Right cardiac atrium (tissue), 5 donors: ENCODE results near the gene FAR2. TPM values are rescaled to one million over a fixed set of nuclear protein-coding genes. Genes with fewer than 3 reads are reported as not detected.
"Not testable (repeated sequence)": the region's sequence is repeated elsewhere in the genome, so short reads cannot be mapped to it uniquely, and the experiment has no call there.

ENCODE experiments used
- ATAC-seq, 2 donors: fragments of 200-7000 bp; cut with Tn5 transposase; one replicate each; pipeline versions ENCODE4 v1.8.0 to v1.9.1; 2020; ENCODE audit warnings: moderate library complexity in 2 of 2, mild to moderate bottlenecking in 1 of 2
- DNase-seq, 3 donors: peaks; one replicate each; pipeline ENCODE4 v3.0.0-alpha.2; 2020
- H3K27ac ChIP-seq: one replicate; pipeline ENCODE4 v1.5.1; 2013; ENCODE audit warnings: mild to moderate bottlenecking, low read length, control low read depth, moderate library complexity
- H3K27me3 ChIP-seq: one replicate; pipeline ENCODE4 v1.6.1; 2013; ENCODE audit not compliant: control insufficient read depth, insufficient read depth
- H3K4me1 ChIP-seq: one replicate; pipeline ENCODE4 v1.6.1; 2013; ENCODE audit warnings: low read length; ENCODE audit not compliant: control insufficient read depth, insufficient read depth
- H3K4me3 ChIP-seq: one replicate; pipeline ENCODE4 v1.5.1; 2013; ENCODE audit warnings: low read length, control low read depth
- H3K9me3 ChIP-seq: one replicate; pipeline ENCODE4 v1.6.1; 2013; ENCODE audit warnings: low read length; ENCODE audit not compliant: control insufficient read depth
- WGBS: extraction: QIAGEN DNeasy Blood & Tissue Kit; methylation state at CpG from one replicate; pipeline ENCODE4 v1.1.7; 2013; 5-methylcytosine and 5-hydroxymethylcytosine counted together
- intact Hi-C, 4 donors: fragments of 100-400 bp; cut with DNase I; formaldehyde crosslinking; loops; one replicate each; pipeline versions ENCODE4 v1.11.0 to v1.14.0; 2022 to 2023
- polyA plus RNA-seq: library from polyadenylated mRNA; stranded (reverse); fragments of 200-250 nt; gene quantifications from one replicate; pipeline ENCODE4 v1.2.3, GENCODE V29; 2013
- total RNA-seq, 4 donors: library from RNA; stranded (reverse); fragmentation: NEBNext Ultra II Directional; extraction: Animal tissue kit (Norgen Biotek cat#: 25700); gene quantifications; one replicate each; pipeline ENCODE4 v1.2.1, GENCODE V29; 2021
- donor health status: healthy with polysubstance abuse.
- donor health status: DM: no; HTN: yes; CAD: no.
- donor health status: DM: no; HTN: no; CAD: no.
- donor health status: DM: no; HTN: yes; CAD: no; lungs with severe emphysema.
- donor health status: DM: yes; HTN: yes; CAD: no.

Gene FAR2
- total and polyA plus RNA-seq, 5 donors, result 2.5 to 9.7 (median 4.1) TPM

DNA sequence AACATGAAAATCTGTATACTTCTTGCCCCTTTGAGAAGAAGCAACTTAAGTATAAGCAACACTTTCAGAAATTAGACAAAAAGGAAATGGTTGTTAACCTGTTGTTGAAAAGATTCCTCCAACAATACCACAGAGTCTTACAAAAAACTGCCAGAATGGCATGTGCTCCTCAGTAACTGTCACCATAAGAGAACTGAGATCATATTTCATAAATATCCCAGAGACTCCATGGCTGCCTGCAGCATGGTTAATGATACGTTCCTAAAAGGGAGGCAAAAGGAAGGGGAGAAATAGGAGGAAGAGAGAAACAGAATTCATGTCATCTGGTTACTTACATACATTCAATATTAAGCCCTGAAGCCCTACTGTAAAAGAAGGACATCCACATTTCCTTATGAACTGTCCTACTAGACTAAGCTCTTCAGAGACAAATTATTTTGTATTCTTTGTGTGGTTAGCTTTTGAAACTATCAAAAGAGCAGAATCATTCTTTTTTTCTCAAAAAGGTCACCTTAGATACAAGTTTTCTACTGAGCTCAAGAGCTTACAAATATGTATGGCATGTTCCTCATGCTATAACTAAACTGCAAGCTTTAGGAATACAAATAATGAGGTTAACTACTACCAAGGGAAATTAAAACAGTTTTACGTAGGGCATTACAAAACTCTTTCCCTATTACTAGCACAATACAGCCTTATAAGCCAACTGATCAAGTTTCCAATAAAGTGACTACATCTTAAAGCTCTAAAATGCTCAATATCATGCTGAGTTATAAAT is 194.1 kb downstream of the FAR2 start:
- Histone ChIP-seq H3K9me3 (no peaks in the 10 kb centered on the region), H3K4me3 (no peak overlapping the region), H3K27me3 (no peaks in the 10 kb centered on the region), H3K4me1 (no peaks in the 10 kb centered on the region), H3K27ac (no peak overlapping the region)
- ATAC-seq, result no peak
- 77% methylated on average over 2 of the region's 2 CpGs for WGBS
- intact Hi-C loops, result no loop called here
- DNase-seq, result no peak

DNA sequence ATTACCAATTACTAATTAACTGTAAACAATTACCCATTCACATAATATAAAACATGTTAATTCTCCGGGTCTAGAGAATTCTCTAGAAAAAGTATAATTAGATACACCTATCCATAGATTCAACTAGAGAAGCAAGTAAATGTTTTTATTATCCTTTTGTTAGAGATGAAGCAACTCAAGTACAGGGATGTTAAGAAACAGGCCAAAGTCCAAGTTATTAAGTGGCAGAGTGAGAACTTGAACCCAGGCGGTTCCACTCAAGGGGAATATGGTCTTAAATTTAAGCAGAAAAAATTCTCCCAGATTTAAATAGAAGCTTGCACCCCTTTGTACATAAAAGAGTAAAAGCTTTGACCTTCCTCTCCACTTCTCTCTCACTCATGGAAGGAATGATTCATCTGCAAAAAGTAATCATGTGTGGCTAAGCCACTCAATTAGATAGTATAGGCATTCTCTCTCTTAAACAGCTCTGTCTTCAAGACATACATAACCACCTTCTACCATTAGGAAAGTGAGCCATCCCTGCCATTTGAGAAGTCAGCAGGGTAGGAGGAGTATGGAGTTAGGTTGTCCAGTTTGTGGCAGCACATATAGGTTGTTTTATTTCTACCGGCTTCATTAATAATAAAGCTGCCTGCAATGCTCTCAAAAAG is 197.8 kb downstream of the FAR2 start:
- Histone ChIP-seq H3K9me3 (no peaks in the 10 kb centered on the region), H3K27me3 (no peaks in the 10 kb centered on the region), H3K4me1 (no peaks in the 10 kb centered on the region), H3K27ac (no peak overlapping the region), H3K4me3 (no peak overlapping the region)
- ATAC-seq (no peak), DNase-seq (no peak)
- intact Hi-C loops, result no loop called here
- 97% methylated on average over 3 of the region's 3 CpGs for WGBS

DNA sequence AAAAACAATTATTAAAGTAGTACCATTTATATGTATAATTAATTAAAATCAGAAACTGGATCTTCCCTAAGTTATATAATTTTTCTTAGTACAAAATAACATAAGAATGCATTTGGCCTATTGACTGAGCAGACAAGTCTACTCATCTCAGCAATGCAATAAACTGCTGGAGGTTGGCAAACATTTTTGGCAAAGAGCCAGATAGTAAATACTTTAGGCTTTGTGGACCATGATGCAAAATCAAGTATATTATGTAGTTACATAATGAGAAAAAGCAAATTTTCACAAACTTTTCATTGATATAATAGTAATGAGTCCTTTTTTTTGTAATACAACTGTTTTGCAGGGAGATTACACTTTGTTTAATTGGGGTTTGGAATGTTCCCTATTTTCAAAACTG is 201.0 kb downstream of the FAR2 start:
- no peaks in the 10 kb centered on the region for H3K9me3 ChIP-seq
- intact Hi-C loops, result no loop called here
- H3K27ac ChIP-seq, result no peak overlapping the region
- DNase-seq, result no peak
- H3K4me3 ChIP-seq, result no peak overlapping the region
- H3K4me1 ChIP-seq, result no peaks in the 10 kb centered on the region
- no peak for ATAC-seq
- H3K27me3 ChIP-seq, result no peaks in the 10 kb centered on the region

GRCh38 chr12:29354954-29355353 is 205.9 kb downstream of the FAR2 start:
- no peak overlapping the region for H3K27ac ChIP-seq
- 88% methylated on average over 1 of the region's 1 CpG for WGBS
- no peak for ATAC-seq
- intact Hi-C loops, result no loop called here
- H3K4me3 ChIP-seq, result no peak overlapping the region
- no peaks in the 10 kb centered on the region for H3K27me3 ChIP-seq
- H3K4me1 ChIP-seq, result no peaks in the 10 kb centered on the region
- no peaks in the 10 kb centered on the region for H3K9me3 ChIP-seq
- DNase-seq, result no peak

DNA sequence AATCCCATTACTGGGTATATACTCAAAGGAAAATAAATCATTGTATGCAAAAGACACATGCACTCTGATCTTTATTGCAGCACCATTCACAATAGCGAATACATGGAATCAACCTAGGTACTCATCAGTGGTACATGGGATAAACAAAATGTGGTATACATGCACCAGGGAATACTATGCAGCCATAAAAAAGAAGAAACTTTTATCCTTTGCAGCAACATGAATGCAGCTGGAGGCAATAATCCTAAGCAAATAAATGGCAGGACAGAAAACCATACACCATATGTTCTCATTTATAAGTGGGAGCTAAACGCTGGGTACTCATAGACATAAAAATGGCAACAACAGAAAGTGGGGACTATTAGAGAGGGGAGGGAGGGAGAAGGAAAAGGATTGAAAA is 216.0 kb downstream of the FAR2 start:
- ATAC-seq (no peak), DNase-seq (no peak)
- no peak overlapping the region for H3K4me3 ChIP-seq
- WGBS, result 97% methylated on average over 2 of the region's 2 CpGs
- intact Hi-C loops, result no loop called here
- H3K4me1 ChIP-seq, result no peaks in the 10 kb centered on the region
- H3K27ac ChIP-seq, result no peak overlapping the region
- H3K9me3 ChIP-seq, result no peaks in the 10 kb centered on the region
- no peaks in the 10 kb centered on the region for H3K27me3 ChIP-seq

DNA sequence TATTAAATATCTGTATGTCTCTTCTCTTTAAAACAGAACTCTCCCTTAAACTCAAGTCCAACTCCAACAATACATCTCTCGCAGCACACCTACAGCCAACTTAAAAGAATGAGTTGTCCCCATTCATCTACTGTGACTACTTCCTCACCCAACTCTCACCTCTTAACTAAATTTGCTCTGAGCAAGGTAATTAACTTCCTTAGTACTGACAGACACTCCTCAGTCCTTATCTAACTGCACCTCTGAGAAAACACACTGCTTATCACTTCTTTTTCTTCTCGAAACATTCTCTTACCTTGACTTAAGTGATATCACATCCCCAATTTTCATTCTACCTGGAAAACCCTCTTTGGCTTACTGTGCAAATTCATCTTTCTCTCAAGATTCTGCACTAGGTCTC is 224.9 kb downstream of the FAR2 start:
- Histone ChIP-seq H3K4me1 (no peaks in the 10 kb centered on the region), H3K4me3 (no peak overlapping the region), H3K27me3 (no peaks in the 10 kb centered on the region), H3K9me3 (no peaks in the 10 kb centered on the region), H3K27ac (no peak overlapping the region)
- WGBS, result 94% methylated on average over 2 of the region's 2 CpGs
- ATAC-seq (no peak), DNase-seq (no peak)
- intact Hi-C loops, result no loop called here

DNA sequence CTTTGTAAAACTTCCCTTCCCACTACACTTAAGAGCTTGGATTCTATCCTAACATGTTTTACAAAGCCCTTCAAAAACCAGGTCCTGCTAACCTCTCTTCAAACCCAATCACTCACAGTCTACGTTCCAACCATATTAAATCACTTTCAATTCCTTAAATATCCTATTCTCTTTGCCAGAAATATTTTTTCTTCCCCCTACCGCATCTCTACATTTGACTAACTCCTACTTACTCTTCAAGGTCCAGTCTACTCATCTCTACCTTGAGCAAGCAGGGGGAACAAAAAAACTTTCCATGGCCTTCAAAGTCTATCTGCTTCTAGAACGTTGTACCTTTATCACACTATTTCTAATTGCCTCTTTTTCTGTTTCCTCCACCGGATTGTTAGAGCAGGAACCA is 225.8 kb downstream of the FAR2 start:
- WGBS, result 82% methylated on average over 4 of the region's 4 CpGs
- no peaks in the 10 kb centered on the region for H3K9me3 ChIP-seq
- ATAC-seq, result no peak
- H3K27ac ChIP-seq, result no peak overlapping the region
- no peak for DNase-seq
- H3K4me1 ChIP-seq, result no peaks in the 10 kb centered on the region
- H3K4me3 ChIP-seq, result no peak overlapping the region
- intact Hi-C loops, result no loop called here
- no peaks in the 10 kb centered on the region for H3K27me3 ChIP-seq

GRCh38 chr12:29376118-29376517 is 227.0 kb downstream of the FAR2 start:
- H3K4me3 ChIP-seq, result no peak overlapping the region
- H3K27me3 ChIP-seq, result no peaks in the 10 kb centered on the region
- DNase-seq, result no peak
- no peaks in the 10 kb centered on the region for H3K4me1 ChIP-seq
- no peak overlapping the region for H3K27ac ChIP-seq
- WGBS, result 98% methylated on average over 2 of the region's 2 CpGs
- intact Hi-C loops, result no loop called here
- no peaks in the 10 kb centered on the region for H3K9me3 ChIP-seq
- ATAC-seq, result no peak

- intact Hi-C loops, result no loop called here
- Histone ChIP-seq H3K4me3 (peak within 1 kb of the TSS; percentile 85), H3K27me3 (no peaks in the 10 kb centered on the region), H3K27ac (peak within 1 kb of the TSS; percentile 65), H3K9me3 (no peaks in the 10 kb centered on the region), H3K4me1 (no peaks in the 10 kb centered on the region)
- ATAC-seq (peak; percentile 98 to 99), DNase-seq (peak; percentile 90 to 96 (median 94))
- under 1% methylated on average over 55 of the region's 55 CpGs for WGBS
Measured at GRCh38 chr12:29380536-29381523, 231.8 kb downstream of the FAR2 start, which contains the start of gene ERGIC2. Gene ERGIC2, minus strand, starts transcription at chr12:29381172. Its CDS starts 9,539 bp downstream, at chr12:29371633.

GRCh38 chr12:29382251-29382650 is 233.2 kb downstream of the FAR2 start:
- H3K27me3 ChIP-seq, result no peaks in the 10 kb centered on the region
- intact Hi-C loops, result no loop called here
- no peaks in the 10 kb centered on the region for H3K4me1 ChIP-seq
- H3K4me3 ChIP-seq, result no peak overlapping the region
- no peaks in the 10 kb centered on the region for H3K9me3 ChIP-seq
- no peak for ATAC-seq
- no peak overlapping the region for H3K27ac ChIP-seq
- 96% methylated on average over 2 of the region's 2 CpGs for WGBS
- no peak for DNase-seq

GRCh38 chr12:29385194-29385593 is 236.1 kb downstream of the FAR2 start:
- H3K27ac ChIP-seq, intact Hi-C loops, ATAC-seq, H3K4me1 ChIP-seq, H3K27me3 ChIP-seq, H3K9me3 ChIP-seq, H3K4me3 ChIP-seq: not testable (repeated sequence)
- 92% methylated on average over 17 of the region's 17 CpGs for WGBS
- DNase-seq, result peak in 1 of 3 donors; percentile 19
